Liver (tissue), 9 donors: ENCODE data around the gene RPAP2. TPM values are rescaled to one million over a fixed set of nuclear protein-coding genes. Genes with fewer than 3 reads are reported as not detected.

ENCODE experiments used
- DNase-seq: peaks from one replicate; pipeline ENCODE4 v3.0.0-alpha.2; 2017; ENCODE audit warnings: low spot score
- H3K27ac ChIP-seq, 2 donors: one replicate each; pipeline ENCODE4 v1.7.0; 2013; ENCODE audit warnings: inconsistent platforms in 2 of 2, low read length in 2 of 2, control low read depth in 1 of 2, low read depth in 1 of 2, mild to moderate bottlenecking in 1 of 2
- H3K27me3 ChIP-seq, 4 donors: one replicate each; pipeline versions ENCODE4 v1.6.1 to v1.7.0; 2013; ENCODE audit warnings: low read length in 3 of 4, inconsistent platforms in 1 of 4, mild to moderate bottlenecking in 1 of 4, moderate library complexity in 1 of 4; ENCODE audit not compliant: control insufficient read depth in 4 of 4, insufficient read depth in 4 of 4
- H3K36me3 ChIP-seq, 4 donors: one replicate each; pipeline versions ENCODE4 v1.6.1 to v1.7.0; 2013; ENCODE audit warnings: low read length in 3 of 4, mild to moderate bottlenecking in 3 of 4, low read depth in 1 of 4, moderate library complexity in 1 of 4; ENCODE audit not compliant: control insufficient read depth in 4 of 4, insufficient read depth in 3 of 4
- H3K4me1 ChIP-seq, 4 donors: one replicate each; pipeline versions ENCODE4 v1.6.1 to v1.7.0; 2013; ENCODE audit warnings: low read length in 3 of 4, mild to moderate bottlenecking in 3 of 4, moderate library complexity in 1 of 4; ENCODE audit not compliant: control insufficient read depth in 4 of 4, insufficient read depth in 4 of 4
- H3K4me3 ChIP-seq, 3 donors: one replicate each; pipeline versions ENCODE4 v1.6.1 to v1.7.0; 2013; ENCODE audit warnings: low read length in 3 of 3, control low read depth in 1 of 3, low read depth in 1 of 3, mild to moderate bottlenecking in 1 of 3
- H3K9ac ChIP-seq, 2 donors: one replicate each; pipeline ENCODE4 v1.7.0; 2013; ENCODE audit warnings: low read length in 2 of 2, mild to moderate bottlenecking in 2 of 2, moderate library complexity in 2 of 2, control low read depth in 1 of 2, low read depth in 1 of 2
- H3K9me3 ChIP-seq, 4 donors: one replicate each; pipeline versions ENCODE4 v1.6.1 to v1.7.0; 2013; ENCODE audit warnings: low read length in 3 of 4; ENCODE audit not compliant: control insufficient read depth in 4 of 4
- ATF3 ChIP-seq: IDR thresholded peaks from 2 replicates; pipeline ENCODE4 v1.6.1; 2016; ENCODE audit warnings: antibody characterized with exemption
- FOXA1 ChIP-seq: IDR thresholded peaks from 2 replicates; pipeline ENCODE4 v1.6.1; 2016; ENCODE audit warnings: antibody characterized with exemption
- GABPA ChIP-seq, 2 donors: IDR thresholded peaks in 1 of 2; conservative IDR thresholded peaks in 1 of 2; 2 replicates each; pipeline ENCODE4 v1.6.1; 2016; ENCODE audit warnings: antibody characterized with exemption in 2 of 2, mild to moderate bottlenecking in 1 of 2, moderate library complexity in 1 of 2
- HNF4A ChIP-seq, 2 donors: conservative IDR thresholded peaks; 2 replicates each; pipeline ENCODE4 v1.6.1; 2016; ENCODE audit warnings: antibody characterized with exemption in 2 of 2, mild to moderate bottlenecking in 2 of 2
- HNF4G ChIP-seq: IDR thresholded peaks from 2 replicates; pipeline ENCODE4 v1.6.1; 2016; ENCODE audit warnings: antibody characterized with exemption
- JUND ChIP-seq, 2 donors: IDR thresholded peaks; 2 replicates each; pipeline ENCODE4 v1.6.1; 2016; ENCODE audit warnings: antibody characterized with exemption in 2 of 2
- MAX ChIP-seq: IDR thresholded peaks from 2 replicates; pipeline ENCODE4 v1.6.1; 2016; ENCODE audit warnings: antibody characterized with exemption
- NR2F2 ChIP-seq: IDR thresholded peaks from 2 replicates; pipeline ENCODE4 v1.6.1; 2016; ENCODE audit warnings: antibody characterized with exemption
- RAD21 ChIP-seq, 2 donors: IDR thresholded peaks; 2 replicates each; pipeline ENCODE4 v1.6.1; 2016; ENCODE audit warnings: antibody characterized with exemption in 2 of 2, mild to moderate bottlenecking in 2 of 2
- REST ChIP-seq: IDR thresholded peaks from 2 replicates; pipeline ENCODE4 v1.6.1; 2016; ENCODE audit warnings: antibody characterized with exemption, mild to moderate bottlenecking
- RXRA ChIP-seq, 2 donors: IDR thresholded peaks; 2 replicates each; pipeline ENCODE4 v1.6.1; 2017 to 2018; ENCODE audit warnings: antibody characterized with exemption in 2 of 2, mild to moderate bottlenecking in 1 of 2
- TAF1 ChIP-seq: conservative IDR thresholded peaks from 2 replicates; pipeline ENCODE4 v1.6.1; 2016; ENCODE audit warnings: antibody characterized with exemption, mild to moderate bottlenecking
- YY1 ChIP-seq: IDR thresholded peaks from 2 replicates; pipeline ENCODE4 v1.6.1; 2016; ENCODE audit warnings: antibody characterized with exemption, mild to moderate bottlenecking
- ZBTB33 ChIP-seq: IDR thresholded peaks from 2 replicates; pipeline ENCODE4 v1.6.1; 2016; ENCODE audit warnings: antibody characterized with exemption
- WGBS: extraction: QIAGEN DNeasy Blood & Tissue Kit; methylation state at CpG from one replicate; pipeline ENCODE4 v1.1.7; 2013; 5-methylcytosine and 5-hydroxymethylcytosine counted together
- polyA plus RNA-seq, 2 donors: library from polyadenylated mRNA; stranded (reverse) in 1 of 2; unstranded in 1 of 2; fragments of 200-250 nt in 1 of 2; fragments of >200 nt in 1 of 2; fragmentation: Nextera tagmentation in 1 of 2; extraction: Ambion mirVana in 1 of 2; gene quantifications; one replicate each; pipeline versions ENCODE4 v1.2.1 to v1.2.3, GENCODE V29; 2013 to 2015
- total RNA-seq, 2 donors: library from RNA; depleted of rRNA; stranded (reverse); fragments of >200 nt; gene quantifications; one replicate each; pipeline ENCODE4 v1.2.3, GENCODE V29; 2014
- donor health status: healthy.
- donor health status: healthy.
- donor health status: healthy.
- donor health status: healthy.
- donor health status: healthy.

Gene RPAP2
- total and polyA plus RNA-seq, 4 donors: 2.7 to 8.6 (median 4.4) TPM

- 96% methylated on average over 1 of the region's 1 CpG for WGBS
- no peaks in the 10 kb centered on the region for H3K9me3 ChIP-seq
- no peak for DNase-seq
- H3K27ac ChIP-seq: no peak overlapping the region
- no peak overlapping the region for H3K9ac ChIP-seq
- no peaks in the 10 kb centered on the region for H3K27me3 ChIP-seq
- H3K36me3 ChIP-seq: peaks cover 2 to 6% (median 4%) of the 10 kb centered on the region in 4 donors
- H3K4me1 ChIP-seq: no peaks in the 10 kb centered on the region
- no peak overlapping the region for H3K4me3 ChIP-seq
- TF ChIP-seq RAD21 (IDR thresholded peaks at IDR 0.05): no peak
- no peak for TF ChIP-seq HNF4G
Observed at GRCh38 chr1:92259350-92259749, 39.5 kb upstream of the RPAP2 start.

GRCh38 chr1:92262516-92262915 is 36.3 kb upstream of the RPAP2 start:
- 96% methylated on average over 3 of the region's 3 CpGs for WGBS
- no peak for DNase-seq
- no peak for TF ChIP-seq MAX
- TF ChIP-seq REST: no peak
- no peak for TF ChIP-seq RAD21 (IDR thresholded peaks at IDR 0.05)
- TF ChIP-seq HNF4A (conservative IDR thresholded peaks at IDR 0.05): no peak
- TF ChIP-seq GABPA (IDR thresholded peaks at IDR 0.05 in 1 of 2, conservative IDR thresholded peaks at IDR 0.05 in 1 of 2): no peak
- TF ChIP-seq JUND (IDR thresholded peaks at IDR 0.05): no peak
- TF ChIP-seq RXRA (IDR thresholded peaks at IDR 0.05): no peak
- TF ChIP-seq FOXA1: no peak
- H3K27ac ChIP-seq: no peak overlapping the region
- no peak overlapping the region for H3K4me3 ChIP-seq
- H3K9me3 ChIP-seq: no peaks in the 10 kb centered on the region
- H3K36me3 ChIP-seq: peaks cover 2 to 6% (median 4%) of the 10 kb centered on the region in 4 donors
- no peak overlapping the region for H3K9ac ChIP-seq
- no peaks in the 10 kb centered on the region for H3K27me3 ChIP-seq
- no peaks in the 10 kb centered on the region for H3K4me1 ChIP-seq

- no peak for DNase-seq
- no peak overlapping the region for H3K27ac ChIP-seq
- H3K9me3 ChIP-seq: no peaks in the 10 kb centered on the region
- H3K9ac ChIP-seq: no peak overlapping the region
- H3K27me3 ChIP-seq: no peaks in the 10 kb centered on the region
- H3K36me3 ChIP-seq: peaks cover 0 to 7% (median 2%) of the 10 kb centered on the region in 4 donors
- H3K4me3 ChIP-seq: no peak overlapping the region
- H3K4me1 ChIP-seq: no peaks in the 10 kb centered on the region
- TF ChIP-seq FOXA1 (no peak), ATF3 (no peak)
- WGBS: 95% methylated on average over 1 of the region's 1 CpG
Observed at GRCh38 chr1:92273039-92273438, 25.8 kb upstream of the RPAP2 start.

- H3K27ac ChIP-seq: no peak overlapping the region
- H3K4me3 ChIP-seq: no peak overlapping the region
- peaks cover 0 to 6% (median 2%) of the 10 kb centered on the region in 4 donors for H3K36me3 ChIP-seq
- H3K9me3 ChIP-seq: no peaks in the 10 kb centered on the region
- no peaks in the 10 kb centered on the region for H3K4me1 ChIP-seq
- no peak for DNase-seq
- 97% methylated on average over 1 of the region's 1 CpG for WGBS
- H3K27me3 ChIP-seq: no peaks in the 10 kb centered on the region
- no peak overlapping the region for H3K9ac ChIP-seq
- TF ChIP-seq YY1 (no peak), GABPA (IDR thresholded peaks at IDR 0.05 in 1 of 2, conservative IDR thresholded peaks at IDR 0.05 in 1 of 2) (no peak), TAF1 (no peak), NR2F2 (no peak), ATF3 (no peak), HNF4G (no peak), ZBTB33 (no peak), REST (no peak)
Observed at GRCh38 chr1:92274939-92275338, 23.9 kb upstream of the RPAP2 start.
